Neural progenitor cell (in vitro differentiated cells): ENCODE measurements around the gene SLC35F3.

ENCODE experiments used
- EZH2 ChIP-seq: fragments of 200-600 bp; sonication (generic); IDR thresholded peaks from 2 replicates; pipeline ENCODE4 v1.6.1; 2017; ENCODE audit warnings: antibody characterized with exemption, mild to moderate bottlenecking, moderate library complexity
- EZH2phosphoT487 ChIP-seq: fragments of 200-600 bp; sonication (generic); IDR thresholded peaks from 2 replicates; pipeline ENCODE4 v1.6.1; 2017; ENCODE audit warnings: antibody characterized with exemption

DNA sequence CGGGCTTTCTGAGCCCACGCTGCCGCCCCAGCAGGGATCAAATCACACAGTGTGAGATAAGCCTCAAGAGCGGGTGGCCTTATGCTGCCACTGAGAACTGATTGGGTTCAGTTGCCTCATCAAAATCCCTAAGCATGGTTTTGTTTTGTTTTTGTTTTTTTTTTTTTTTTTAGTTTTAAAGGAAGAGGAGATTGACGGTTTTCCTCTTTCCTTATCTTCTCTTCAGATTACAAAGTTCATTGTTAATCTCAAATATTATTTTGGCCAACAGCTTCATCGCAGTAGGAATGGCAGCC is 469.4 kb downstream of the SLC35F3 start:
- no peak for TF ChIP-seq EZH2
- no peak for TF ChIP-seq EZH2phosphoT487
